ENCODE data around the gene CDH4.

DNA sequence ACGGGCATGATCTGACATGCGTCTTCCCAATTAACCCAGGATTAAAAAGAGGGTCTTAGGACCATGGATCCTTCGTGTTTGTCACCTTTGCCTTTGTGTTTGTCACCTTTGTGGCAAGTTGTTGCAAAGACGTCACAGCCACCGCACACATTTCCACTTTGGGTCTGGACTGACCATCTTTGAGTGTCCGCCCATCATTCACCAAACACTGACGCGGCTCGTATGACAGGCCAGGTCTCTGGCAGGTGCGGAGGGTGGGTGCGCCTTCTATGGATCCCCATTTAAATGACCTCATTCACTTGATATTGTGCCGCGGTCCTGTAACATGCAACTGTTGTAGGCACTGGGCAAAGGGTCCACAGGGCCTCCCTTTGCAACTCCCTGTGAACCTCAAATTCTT is 409.5 kb downstream of the CDH4 start:
- no peak for TF ChIP-seq EZH2 (IDR thresholded peaks at IDR 0.05)
- TF ChIP-seq CTCF (IDR thresholded peaks at IDR 0.05) = no peak

Measured in neural progenitor cell (in vitro differentiated cells).